Keratinocyte (primary cell): ENCODE data around the gene PPP2CA.

Experiments used
- CTCF ChIP-seq, 3 experiments: IDR thresholded peaks in 1 of 3; conservative IDR thresholded peaks in 1 of 3; optimal IDR thresholded peaks in 1 of 3; 2 replicates in 2 of 3; 3 replicates in 1 of 3; pipeline versions ENCODE3 to v1.5.1; 2011; ENCODE audit warnings: low read length in 3 of 3, mild to moderate bottlenecking in 3 of 3, moderate library complexity in 2 of 3, control low read depth in 1 of 3, inconsistent platforms in 1 of 3; ENCODE audit not compliant: insufficient read depth in 2 of 3; ENCODE audit errors: extremely low read depth in 1 of 3
- EZH2 ChIP-seq: IDR thresholded peaks from one replicate; pipeline ENCODE4 v1.6.1; 2012; ENCODE audit warnings: inconsistent platforms, mild to moderate bottlenecking, low read length, moderate library complexity

- TF ChIP-seq CTCF (optimal IDR thresholded peaks at IDR 0.05 in 1 of 3, IDR thresholded peaks at IDR 0.05 in 1 of 3, conservative IDR thresholded peaks at IDR 0.05 in 1 of 3; ENCODE audit: extremely low read depth in 1 of 3, insufficient read depth in 2 of 3, low read length in 3 of 3) (no peak), EZH2 (no peak)
Observed at GRCh38 chr5:134225780-134226440, at the start of gene PPP2CA.
